GM18870 (cell line): Measurements from ENCODE around the gene C1QTNF12.

Source experiments
- ATAC-seq: cut with Tn5 transposase; IDR thresholded peaks from one replicate; pipeline ENCODE4 v1.9.1; 2021; ENCODE audit warnings: moderate library complexity; ENCODE audit not compliant: unreplicated experiment

The C1QTNF12 gene

GRCh38 chr1:1229770-1230169, 16.8 kb downstream of the C1QTNF12 start:
- no peak for ATAC-seq

GRCh38 chr1:1228596-1229321, 17.8 kb downstream of the C1QTNF12 start:
- ATAC-seq, result no peak

- ATAC-seq, result no peak
Observed at GRCh38 chr1:1228187-1228586, 18.3 kb downstream of the C1QTNF12 start.

- no peak for ATAC-seq
Observed at GRCh38 chr1:1227386-1227785, 19.1 kb downstream of the C1QTNF12 start.

GRCh38 chr1:1226566-1227362, 19.8 kb downstream of the C1QTNF12 start:
- no peak for ATAC-seq

GRCh38 chr1:1225913-1226312, 20.6 kb downstream of the C1QTNF12 start:
- no peak for ATAC-seq

- ATAC-seq, result no peak
Observed at GRCh38 chr1:1225238-1225845, 21.2 kb downstream of the C1QTNF12 start.

- no peak for ATAC-seq
Observed at GRCh38 chr1:1223891-1224290, 22.6 kb downstream of the C1QTNF12 start.

DNA sequence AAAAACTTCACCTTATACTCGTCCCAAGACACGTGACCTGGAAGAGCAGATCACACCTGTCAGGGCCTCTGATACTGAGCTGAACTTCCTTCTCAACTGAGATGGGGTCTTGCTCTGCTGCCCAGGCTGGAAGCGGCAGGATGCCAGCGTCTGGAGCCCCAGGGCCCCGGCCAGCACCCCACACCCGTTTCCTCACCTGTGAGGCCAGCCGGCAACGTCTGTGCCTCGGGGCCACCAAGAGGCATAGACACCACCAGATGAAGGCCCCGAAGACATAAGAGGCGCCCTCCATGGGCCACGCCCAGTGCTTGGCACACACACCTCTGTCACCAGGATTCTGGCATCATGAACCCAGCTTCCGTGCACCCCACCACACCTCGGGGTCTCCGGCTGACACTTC, 23.2 kb downstream of the C1QTNF12 start:
- ATAC-seq, result no peak

DNA sequence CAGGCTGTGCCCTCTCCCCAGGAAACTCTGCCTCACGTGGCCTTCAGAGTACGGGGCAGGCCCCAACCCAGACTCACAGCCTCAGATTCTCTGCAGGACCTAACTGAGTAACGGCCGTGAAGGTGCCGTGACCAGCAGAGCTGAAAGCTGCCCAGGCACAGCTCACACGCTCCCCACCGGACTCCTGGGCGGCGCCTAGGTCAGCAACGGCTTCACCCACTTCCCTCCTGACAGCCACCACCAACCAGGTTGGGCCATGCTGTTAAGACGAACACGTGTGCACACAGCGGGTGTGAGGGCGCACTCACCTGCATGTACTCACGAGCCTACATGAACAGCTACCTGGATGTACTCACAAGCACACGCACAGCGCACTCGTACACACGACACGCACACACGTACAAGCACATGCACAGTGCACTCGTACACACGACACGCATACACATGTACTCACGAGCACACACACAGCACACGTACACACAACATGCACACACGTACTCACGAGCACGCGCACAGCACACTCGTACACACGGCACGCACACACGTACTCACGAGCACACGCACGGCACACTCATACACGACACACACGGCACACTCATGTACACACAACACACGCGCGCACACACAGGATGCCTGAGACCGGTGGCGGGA, 23.8 kb downstream of the C1QTNF12 start:
- ATAC-seq, result no peak

DNA sequence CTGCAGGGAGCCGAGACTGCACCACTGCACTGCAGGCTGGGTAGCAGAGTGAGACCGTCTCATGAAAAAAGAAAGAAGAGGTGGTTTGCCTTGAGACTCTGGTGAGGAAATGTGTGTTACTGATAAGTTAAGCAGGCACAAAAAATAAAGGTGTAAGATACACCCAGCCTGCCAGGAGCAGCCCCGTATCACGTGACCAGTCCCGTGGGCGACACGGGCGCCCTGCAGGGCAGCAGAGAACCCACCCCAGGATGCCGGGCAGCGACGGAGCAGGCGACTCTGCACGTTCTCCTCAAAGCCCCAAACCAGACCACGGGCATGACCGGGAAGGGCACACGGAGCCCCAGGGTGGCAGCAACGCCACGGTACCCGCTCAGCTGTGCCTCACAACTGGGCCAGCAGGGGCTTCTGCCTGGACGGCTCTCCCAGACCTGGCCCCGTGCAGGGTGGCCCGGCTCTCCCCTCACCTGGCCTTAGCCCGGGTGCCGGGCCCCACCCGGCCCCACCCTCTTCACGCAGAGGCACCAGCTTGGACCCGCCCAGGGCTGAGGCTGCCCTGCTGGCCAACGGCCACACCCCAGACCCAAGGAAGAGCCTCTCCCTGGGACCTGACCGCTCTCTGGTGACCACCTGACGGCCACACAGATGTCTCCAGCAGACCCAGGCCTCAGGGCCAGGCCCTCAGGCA, 24.5 kb downstream of the C1QTNF12 start:
- no peak for ATAC-seq

DNA sequence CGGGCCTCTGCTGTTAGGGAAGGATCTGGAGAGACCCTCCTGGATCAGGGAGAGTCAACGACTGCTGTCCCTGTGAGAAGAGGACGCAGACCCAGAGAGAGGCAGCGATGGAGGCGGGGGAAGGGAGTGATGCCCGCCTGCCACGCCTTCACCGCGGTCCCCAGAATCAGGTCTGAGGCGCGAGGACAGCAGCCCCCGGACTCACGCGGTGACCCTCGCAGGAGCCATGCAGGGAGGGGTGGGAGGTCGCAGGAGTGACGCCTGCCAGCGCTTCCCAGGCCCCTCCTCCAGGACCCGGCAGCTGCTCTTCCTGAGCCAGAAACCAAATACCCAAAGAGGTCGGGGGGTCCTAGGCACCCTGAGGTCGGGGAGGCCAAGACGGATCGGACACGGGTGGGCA, 26.3 kb downstream of the C1QTNF12 start:
- ATAC-seq, result no peak

GRCh38 chr1:1219341-1219740, 27.2 kb downstream of the C1QTNF12 start:
- ATAC-seq, result no peak

DNA sequence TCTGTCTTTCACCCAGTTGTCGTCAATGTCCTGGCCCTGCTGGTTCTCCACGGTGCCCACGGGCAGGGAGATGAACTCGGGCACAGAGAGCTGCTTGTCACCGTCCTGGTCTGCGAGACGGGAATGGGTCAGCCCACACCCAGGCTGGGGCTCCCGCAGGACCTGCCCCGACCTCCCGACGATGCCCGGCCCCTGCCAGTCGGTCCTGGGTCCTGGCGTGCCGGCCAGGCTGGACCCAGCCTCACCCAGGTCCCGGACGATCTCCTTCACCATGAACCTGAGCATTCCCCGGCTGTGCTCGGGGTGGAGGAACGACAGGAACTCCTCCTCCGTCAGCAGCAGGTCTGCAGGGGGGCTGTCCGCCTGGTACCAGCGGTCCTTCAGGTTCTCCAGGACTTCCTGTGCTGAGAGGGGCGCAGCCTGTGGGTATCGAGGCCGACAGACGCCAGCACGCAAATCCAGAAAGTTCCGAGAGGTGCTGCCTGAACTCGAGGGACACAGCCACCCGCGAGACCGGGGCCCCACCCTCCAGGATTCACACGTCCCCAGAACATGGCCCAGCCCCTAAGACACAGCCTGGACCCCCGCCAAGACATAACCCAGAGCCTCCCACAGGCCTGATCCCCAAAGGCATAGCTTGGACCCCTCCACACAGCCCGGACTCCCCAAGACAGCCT, 27.9 kb downstream of the C1QTNF12 start:
- no peak for ATAC-seq

GRCh38 chr1:1217621-1218523, 28.6 kb downstream of the C1QTNF12 start:
- no peak for ATAC-seq

- ATAC-seq, result no peak
Observed at GRCh38 chr1:1216770-1217620, 29.5 kb downstream of the C1QTNF12 start.

DNA sequence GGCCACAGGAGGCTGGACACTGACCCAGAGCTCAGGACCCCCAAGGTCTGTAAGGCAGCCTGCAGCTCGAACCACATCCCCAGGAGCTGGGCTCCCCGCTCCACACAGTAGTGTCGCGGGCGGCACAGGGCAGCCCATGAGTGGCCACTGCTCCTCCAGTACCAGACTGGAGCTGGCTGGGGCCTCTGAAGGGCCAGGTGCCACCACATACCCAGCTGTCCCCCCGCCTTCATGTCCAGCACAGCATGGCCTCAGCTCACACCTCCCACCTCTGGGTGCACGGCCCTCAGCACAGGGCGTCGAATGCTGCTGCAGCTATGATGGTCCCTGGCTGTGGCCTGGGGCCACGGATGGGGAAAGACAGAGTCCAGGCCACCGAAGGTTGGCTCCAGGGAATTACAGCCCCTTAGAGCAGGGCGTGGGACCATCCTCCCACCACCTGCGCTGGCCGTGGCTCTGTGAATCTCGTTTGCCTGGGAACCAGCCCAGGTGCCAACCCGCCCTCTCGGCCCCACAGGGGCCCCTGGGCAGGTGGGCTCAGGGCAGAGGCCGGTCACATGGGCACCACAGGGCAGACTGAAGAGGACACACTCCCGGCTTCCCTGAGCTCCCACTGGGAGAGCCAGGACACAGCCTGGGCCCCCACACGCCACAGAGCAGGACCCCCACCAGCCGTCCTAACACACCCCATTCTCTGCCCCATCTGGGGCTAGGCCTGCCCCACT, 30.5 kb downstream of the C1QTNF12 start:
- ATAC-seq, result no peak
